K562 (cell line): Measurements from ENCODE around the gene NCOA1. TPM values are rescaled to one million over a fixed set of nuclear protein-coding genes. Genes with fewer than 3 reads are reported as not detected.

Experiments
- ATAC-seq: fragments of 200-7000 bp; cut with Tn5 transposase; 3 replicates; pipeline ENCODE4 v1.9.1; 2020; ENCODE audit warnings: moderate library complexity
- BruUV-seq: library from RNA; stranded (reverse); fragments of 400-500 nt; replicated peaks from 2 replicates; lab custom pipeline; 2021; lab: Mats Ljungman, UMichigan
- CTCF ChIA-PET: fragments of 300-600 bp; formaldehyde crosslinking; extraction: SDS; loops from one replicate; lab custom pipeline; 2021; ENCODE audit warnings: low intra/inter-chr PET ratio; lab: Yijun Ruan, JAX
- POLR2A ChIA-PET: fragments of 300-600, 350-650 bp; sonication (Branson Sonifier 250); formaldehyde crosslinking; extraction: SDS; loops from one replicate; lab custom pipeline; 2021; ENCODE audit warnings: antibody characterized with exemption, inconsistent platforms; lab: Yijun Ruan, JAX
- DNase-seq, 4 experiments: peaks; one replicate each; pipeline versions ENCODE4 v3.0.0 to v3.0.0-alpha.2; 2011 to 2018; ENCODE audit warnings: low spot score in 3 of 4, mixed read lengths in 3 of 4; ENCODE audit errors: extremely low read depth in 1 of 4
- FAIRE-seq: peaks from 2 replicates; lab custom pipeline; 2011; peaks lifted over from hg19 to GRCh38; lab: Jason Lieb, UNC
- H2AFZ ChIP-seq: 2 replicates; pipeline ENCODE4 v1.6.0; 2011; ENCODE audit warnings: low read depth, low read length, control low read depth, inconsistent platforms
- H3K27ac ChIP-seq: fragments of 200-600 bp; 3 replicates; pipeline ENCODE4 v1.8.0; 2011; ENCODE audit warnings: low read depth, mild to moderate bottlenecking, control low read depth, inconsistent platforms, low read length, moderate library complexity, mixed read lengths; ENCODE audit errors: extremely low read depth
- H3K27me3 ChIP-seq, 2 experiments: fragments of 300-600 bp in 1 of 2; 2 replicates in 1 of 2; 3 replicates in 1 of 2; pipeline versions ENCODE4 v1.6.0 to v1.8.0; 2011; ENCODE audit warnings: inconsistent platforms in 2 of 2, low read length in 2 of 2, mild to moderate bottlenecking in 1 of 2, mixed read lengths in 1 of 2, moderate library complexity in 1 of 2; ENCODE audit not compliant: control insufficient read depth in 2 of 2, insufficient read depth in 2 of 2
- H3K36me3 ChIP-seq: fragments of 300-600 bp; 3 replicates; pipeline ENCODE4 v1.8.0; 2011; ENCODE audit warnings: mild to moderate bottlenecking, low read length, inconsistent platforms; ENCODE audit not compliant: control insufficient read depth, insufficient read depth
- H3K4me1 ChIP-seq, 2 experiments: fragments of 200-600 bp in 1 of 2; replicated peaks in 1 of 2; 2 replicates in 1 of 2; 3 replicates in 1 of 2; pipeline versions ENCODE4 v1.5.1 to v1.8.0; 2011; ENCODE audit warnings: inconsistent platforms in 2 of 2, low read length in 2 of 2, mild to moderate bottlenecking in 1 of 2, mixed read lengths in 1 of 2, moderate library complexity in 1 of 2; ENCODE audit not compliant: control insufficient read depth in 2 of 2, insufficient read depth in 2 of 2
- H3K4me2 ChIP-seq: 2 replicates; pipeline ENCODE4 v1.6.1; 2011; ENCODE audit warnings: low read length, control low read depth, inconsistent platforms, mixed read lengths; ENCODE audit not compliant: insufficient read depth
- H3K4me3 ChIP-seq: fragments of 200-600 bp; sonication (generic), shearing (Covaris generic); 2 replicates; pipeline ENCODE4 v1.5.1; 2016; ENCODE audit warnings: control low read depth, inconsistent platforms
- H3K79me2 ChIP-seq: fragments of 200-600 bp; 3 replicates; pipeline ENCODE4 v1.8.0; 2011; ENCODE audit warnings: low read length, inconsistent platforms; ENCODE audit not compliant: control insufficient read depth, insufficient read depth
- H3K9ac ChIP-seq, 2 experiments: 2 replicates each; pipeline versions ENCODE4 v1.6.0 to v1.6.1; 2011; ENCODE audit warnings: low read depth in 2 of 2, low read length in 2 of 2, control low read depth in 1 of 2, inconsistent platforms in 1 of 2, mild to moderate bottlenecking in 1 of 2, mixed read lengths in 1 of 2; ENCODE audit not compliant: insufficient read depth in 1 of 2
- H3K9me1 ChIP-seq: one replicate; pipeline ENCODE4 v1.6.0; 2011; ENCODE audit warnings: inconsistent platforms, mild to moderate bottlenecking, low read length, moderate library complexity; ENCODE audit not compliant: control insufficient read depth, insufficient read depth
- H3K9me3 ChIP-seq: replicated peaks from 2 replicates; pipeline ENCODE4 v1.5.1; 2011; ENCODE audit warnings: low read depth, low read length, inconsistent platforms; ENCODE audit not compliant: control insufficient read depth, insufficient read depth
- H4K20me1 ChIP-seq: replicated peaks from 2 replicates; pipeline ENCODE4 v1.6.1; 2011; ENCODE audit warnings: low read length, inconsistent platforms, mixed read lengths; ENCODE audit not compliant: control insufficient read depth, insufficient read depth
- EGR1 ChIP-seq: fragments of 450-650 bp; conservative IDR thresholded peaks from 2 replicates; pipeline ENCODE4 v1.6.1; 2017; ENCODE audit warnings: mild to moderate bottlenecking
- FOXP1 ChIP-seq: sonication (generic); formaldehyde crosslinking; IDR thresholded peaks from 2 replicates; pipeline ENCODE4 v1.8.0; 2022; ENCODE audit warnings: mild to moderate bottlenecking, missing genetic modification reagents
- HNRNPK ChIP-seq: fragments of 200-400 bp; formaldehyde crosslinking; IDR thresholded peaks from one replicate; pipeline ENCODE4 v1.6.1; 2018; ENCODE audit warnings: mild to moderate bottlenecking, low read depth, low read length; ENCODE audit not compliant: poor library complexity, severe bottlenecking
- IFI16 ChIP-seq: fragments of 250-450 bp; sonication (Bioruptor Pico); IDR thresholded peaks from 2 replicates; pipeline ENCODE4 v2.1.2; 2022; ENCODE audit warnings: mild to moderate bottlenecking, inconsistent platforms
- MAX ChIP-seq: sonication (generic); formaldehyde crosslinking; IDR thresholded peaks from 2 replicates; pipeline ENCODE4 v1.9.0; 2022; ENCODE audit warnings: mild to moderate bottlenecking, missing genetic modification reagents
- NCOA2 ChIP-seq, 2 experiments: fragments of 450-650 bp; IDR thresholded peaks; 2 replicates each; pipeline ENCODE4 v1.6.1; 2018; ENCODE audit warnings: mild to moderate bottlenecking in 2 of 2, moderate library complexity in 1 of 2; ENCODE audit not compliant: partially characterized antibody in 2 of 2
- NFXL1 ChIP-seq: fragments of 450-650 bp; formaldehyde crosslinking; IDR thresholded peaks from 2 replicates; pipeline ENCODE4 v1.4.0; 2021; ENCODE audit warnings: mild to moderate bottlenecking
- PURB ChIP-seq: sonication (generic); formaldehyde crosslinking; IDR thresholded peaks from 2 replicates; pipeline ENCODE4 v1.9.0; 2021; ENCODE audit warnings: low read depth, mild to moderate bottlenecking, missing genetic modification reagents
- WHSC1 ChIP-seq: IDR thresholded peaks from one replicate; pipeline ENCODE4 v1.6.1; 2012; ENCODE audit warnings: low read length, control low read depth, inconsistent platforms
- ZNF224 ChIP-seq: sonication (generic); formaldehyde crosslinking; IDR thresholded peaks from 2 replicates; pipeline ENCODE4 v1.8.0; 2022; ENCODE audit warnings: mild to moderate bottlenecking, missing genetic modification reagents
- ZNF511 ChIP-seq: sonication (generic); formaldehyde crosslinking; IDR thresholded peaks from 2 replicates; pipeline ENCODE4 v1.8.0; 2022; ENCODE audit warnings: mild to moderate bottlenecking, missing genetic modification reagents
- ZNF655 ChIP-seq: fragments of 250-450 bp; sonication (Bioruptor Pico); IDR thresholded peaks from 2 replicates; pipeline ENCODE4 v1.5.0; 2021
- ZNF778 ChIP-seq: fragments of 450-650 bp; formaldehyde crosslinking; IDR thresholded peaks from 2 replicates; pipeline ENCODE4 v1.4.0; 2020; ENCODE audit warnings: mild to moderate bottlenecking, moderate library complexity
- WGBS: fragments of 100-300 bp; shearing (Covaris generic); methylation state at CpG from one replicate; pipeline ENCODE4 v1.1.6; 2016; ENCODE audit warnings: low coverage, mixed read lengths; ENCODE audit not compliant: insufficient coverage; ENCODE audit errors: missing lambda C conversion rate; 5-methylcytosine and 5-hydroxymethylcytosine counted together
- in situ Hi-C: fragments of 300-500 bp; cut with MboI; formaldehyde crosslinking; loops from 4 replicates; pipeline ENCODE4 v1.15.0; 2018; ENCODE audit warnings: inconsistent platforms, mixed read lengths
- intact Hi-C: fragments of 100-400 bp; cut with micrococcal nuclease; formaldehyde crosslinking; loops from 2 replicates; pipeline ENCODE4 v1.14.2; 2022
- polyA plus RNA-seq, 8 experiments: library from polyadenylated mRNA; depleted of rRNA in 4 of 8; stranded (reverse) in 5 of 8; unstranded in 3 of 8; fragments of >200 nt; fragmentation: Nextera tagmentation in 2 of 8; fragmentation: Illumina TruSeq in 1 of 8; extraction: Ambion mirVana in 2 of 8; extraction: Trizol in 1 of 8; gene quantifications; 2 replicates each; pipeline versions ENCODE4 v1.2.1 to v1.2.3, GENCODE V29; 2011 to 2014; ENCODE audit warnings: inconsistent platforms in 1 of 8, missing spikeins in 1 of 8
- total RNA-seq, 7 experiments: library from RNA; depleted of rRNA in 6 of 7; stranded (reverse); fragments of >200 nt in 6 of 7; fragmentation: Illumina TruSeq in 2 of 7; extraction: Trizol in 2 of 7; gene quantifications; 2 replicates each; pipeline versions ENCODE4 v1.2.1 to v1.2.3, GENCODE V29; 2011 to 2021; ENCODE audit warnings: low replicate concordance in 1 of 7
- TF ChIP-seq, protein P1 (sequence below): sonication (generic); formaldehyde crosslinking; IDR thresholded peaks from 2 replicates; pipeline ENCODE4 v1.8.1; 2023; ENCODE audit warnings: missing genetic modification reagents, mild to moderate bottlenecking, borderline replicate concordance
- TF ChIP-seq, protein P2 (sequence below): sonication (generic); formaldehyde crosslinking; IDR thresholded peaks from 2 replicates; pipeline ENCODE4 v1.8.0; 2023; ENCODE audit warnings: mild to moderate bottlenecking, missing genetic modification reagents

The NCOA1 gene
- total and polyA plus RNA-seq, 9 of the 15 experiments (the other 6 are each of a cell fraction or from before 2014, with no cell fraction given), result 4.9 to 25.7 (median 17.0) TPM

- POLR2A ChIA-PET, result interaction anchor here (0.7 kb wide), 1 partner anchor 8 kb away, joined by 3 read pairs; no protein-coding TSS in a partner anchor
- no peak for FAIRE-seq
- H3K9ac ChIP-seq, result no peak overlapping the region
- H3K4me1 ChIP-seq, result peaks cover 0 to 22% of the 10 kb centered on the region in 2 experiments; a peak in 3 of 5 replicates
- no peak for DNase-seq
- intact Hi-C loops (no loop called here), in situ Hi-C loops (no loop called here)
- H4K20me1 ChIP-seq, result peaks cover 7% of the 10 kb centered on the region; the same call in 1 of the 2 replicates
- no peaks in the 10 kb centered on the region for H3K9me1 ChIP-seq
- no peak overlapping the region for H3K4me2 ChIP-seq
- CTCF ChIA-PET, result no interaction called here
- no peak; the same call in 2 of the 3 replicates for ATAC-seq
- H3K4me3 ChIP-seq, result no peak overlapping the region
- no peak for TF ChIP-seq ZNF224 (CRISPR knock-in tag)
- no peak for TF ChIP-seq IFI16 (CRISPR knock-in tag)
- TF ChIP-seq PURB, result no peak
- no peak for TF ChIP-seq FOXP1 (CRISPR knock-in tag)
- no peak for TF ChIP-seq ZNF655 (CRISPR knock-in tag)
- no peak for TF ChIP-seq NCOA2 (IDR thresholded peaks at IDR 0.05; ENCODE audit: partially characterized antibody in 2 of 2)
- TF ChIP-seq, protein P1, sequence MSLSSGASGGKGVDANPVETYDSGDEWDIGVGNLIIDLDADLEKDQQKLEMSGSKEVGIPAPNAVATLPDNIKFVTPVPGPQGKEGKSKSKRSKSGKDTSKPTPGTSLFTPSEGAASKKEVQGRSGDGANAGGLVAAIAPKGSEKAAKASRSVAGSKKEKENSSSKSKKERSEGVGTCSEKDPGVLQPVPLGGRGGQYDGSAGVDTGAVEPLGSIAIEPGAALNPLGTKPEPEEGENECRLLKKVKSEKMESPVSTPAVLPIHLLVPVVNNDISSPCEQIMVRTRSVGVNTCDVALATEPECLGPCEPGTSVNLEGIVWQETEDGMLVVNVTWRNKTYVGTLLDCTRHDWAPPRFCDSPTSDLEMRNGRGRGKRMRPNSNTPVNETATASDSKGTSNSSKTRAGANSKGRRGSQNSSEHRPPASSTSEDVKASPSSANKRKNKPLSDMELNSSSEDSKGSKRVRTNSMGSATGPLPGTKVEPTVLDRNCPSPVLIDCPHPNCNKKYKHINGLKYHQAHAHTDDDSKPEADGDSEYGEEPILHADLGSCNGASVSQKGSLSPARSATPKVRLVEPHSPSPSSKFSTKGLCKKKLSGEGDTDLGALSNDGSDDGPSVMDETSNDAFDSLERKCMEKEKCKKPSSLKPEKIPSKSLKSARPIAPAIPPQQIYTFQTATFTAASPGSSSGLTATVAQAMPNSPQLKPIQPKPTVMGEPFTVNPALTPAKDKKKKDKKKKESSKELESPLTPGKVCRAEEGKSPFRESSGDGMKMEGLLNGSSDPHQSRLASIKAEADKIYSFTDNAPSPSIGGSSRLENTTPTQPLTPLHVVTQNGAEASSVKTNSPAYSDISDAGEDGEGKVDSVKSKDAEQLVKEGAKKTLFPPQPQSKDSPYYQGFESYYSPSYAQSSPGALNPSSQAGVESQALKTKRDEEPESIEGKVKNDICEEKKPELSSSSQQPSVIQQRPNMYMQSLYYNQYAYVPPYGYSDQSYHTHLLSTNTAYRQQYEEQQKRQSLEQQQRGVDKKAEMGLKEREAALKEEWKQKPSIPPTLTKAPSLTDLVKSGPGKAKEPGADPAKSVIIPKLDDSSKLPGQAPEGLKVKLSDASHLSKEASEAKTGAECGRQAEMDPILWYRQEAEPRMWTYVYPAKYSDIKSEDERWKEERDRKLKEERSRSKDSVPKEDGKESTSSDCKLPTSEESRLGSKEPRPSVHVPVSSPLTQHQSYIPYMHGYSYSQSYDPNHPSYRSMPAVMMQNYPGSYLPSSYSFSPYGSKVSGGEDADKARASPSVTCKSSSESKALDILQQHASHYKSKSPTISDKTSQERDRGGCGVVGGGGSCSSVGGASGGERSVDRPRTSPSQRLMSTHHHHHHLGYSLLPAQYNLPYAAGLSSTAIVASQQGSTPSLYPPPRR (CRISPR knock-in tag), result no peak
- TF ChIP-seq WHSC1, result no peak
- TF ChIP-seq MAX (CRISPR knock-in tag), result no peak
- no peak for TF ChIP-seq NFXL1 (CRISPR knock-in tag)
- no peak for TF ChIP-seq ZNF511
- TF ChIP-seq, protein P2, sequence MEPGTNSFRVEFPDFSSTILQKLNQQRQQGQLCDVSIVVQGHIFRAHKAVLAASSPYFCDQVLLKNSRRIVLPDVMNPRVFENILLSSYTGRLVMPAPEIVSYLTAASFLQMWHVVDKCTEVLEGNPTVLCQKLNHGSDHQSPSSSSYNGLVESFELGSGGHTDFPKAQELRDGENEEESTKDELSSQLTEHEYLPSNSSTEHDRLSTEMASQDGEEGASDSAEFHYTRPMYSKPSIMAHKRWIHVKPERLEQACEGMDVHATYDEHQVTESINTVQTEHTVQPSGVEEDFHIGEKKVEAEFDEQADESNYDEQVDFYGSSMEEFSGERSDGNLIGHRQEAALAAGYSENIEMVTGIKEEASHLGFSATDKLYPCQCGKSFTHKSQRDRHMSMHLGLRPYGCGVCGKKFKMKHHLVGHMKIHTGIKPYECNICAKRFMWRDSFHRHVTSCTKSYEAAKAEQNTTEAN (CRISPR knock-in tag), result no peak
- no peak for TF ChIP-seq HNRNPK
- no peak for TF ChIP-seq ZNF778
- no peak for TF ChIP-seq EGR1
- peaks cover 13% of the 10 kb centered on the region; the same call in 2 of the 3 replicates for H3K79me2 ChIP-seq
- no peaks in the 10 kb centered on the region for H3K27me3 ChIP-seq
- no peak overlapping the region for H2AFZ ChIP-seq
- no peak overlapping the region for H3K27ac ChIP-seq
- H3K9me3 ChIP-seq, result no peaks in the 10 kb centered on the region
- 56% methylated on average over 1 of the region's 1 CpG for WGBS
- no peaks in the 10 kb centered on the region; the same call in 1 of the 3 replicates for H3K36me3 ChIP-seq
- BruUV-seq, result no TSS peak
Observed at GRCh38 chr2:24576617-24577016, 85.6 kb downstream of the NCOA1 start.
